HepG2 (cell line): Measurements from ENCODE around the gene PNKP. TPM values are rescaled to one million over a fixed set of nuclear protein-coding genes. Genes with fewer than 3 reads are reported as not detected.

Source experiments
- ARID5B ChIP-seq: IDR thresholded peaks from 2 replicates; pipeline ENCODE4 v1.4.0; 2020; ENCODE audit warnings: mild to moderate bottlenecking, missing genetic modification reagents
- ASH2L ChIP-seq: fragments of 300-600, 200-600 bp; sonication (generic); IDR thresholded peaks from 2 replicates; pipeline ENCODE4 v1.7.0; 2017; ENCODE audit warnings: low read depth, mild to moderate bottlenecking, moderate library complexity, mixed read lengths, low read length; ENCODE audit not compliant: insufficient read length
- ATF6 ChIP-seq: sonication (generic); formaldehyde crosslinking; conservative IDR thresholded peaks from 2 replicates; pipeline ENCODE4 v1.4.0; 2020; ENCODE audit warnings: missing genetic modification reagents
- CBFB ChIP-seq: sonication (generic); formaldehyde crosslinking; IDR thresholded peaks from 2 replicates; pipeline ENCODE4 v1.4.0; 2020; ENCODE audit warnings: missing genetic modification reagents
- CBX1 ChIP-seq: IDR thresholded peaks from one replicate; pipeline ENCODE4 v1.6.1; 2016; ENCODE audit warnings: antibody characterized with exemption, low read depth
- CERS6 ChIP-seq: sonication (generic); formaldehyde crosslinking; IDR thresholded peaks from 2 replicates; pipeline ENCODE4 v1.5.0; 2020; ENCODE audit warnings: missing genetic modification reagents
- ETV5 ChIP-seq: IDR thresholded peaks from 2 replicates; pipeline ENCODE4 v1.6.1; 2018; ENCODE audit warnings: missing biosample characterization, missing genetic modification reagents, inconsistent platforms, borderline replicate concordance
- GLI4 ChIP-seq: sonication (generic); formaldehyde crosslinking; IDR thresholded peaks from 2 replicates; pipeline ENCODE4 v1.5.1; 2020; ENCODE audit warnings: missing genetic modification reagents, mild to moderate bottlenecking, moderate library complexity, borderline replicate concordance
- GPN1 ChIP-seq: sonication (generic); formaldehyde crosslinking; IDR thresholded peaks from 2 replicates; pipeline ENCODE4 v1.5.1; 2020; ENCODE audit warnings: missing genetic modification reagents, borderline replicate concordance
- HCFC1 ChIP-seq: fragments of 150-350 bp; IDR thresholded peaks from 2 replicates; pipeline ENCODE4 v1.6.1; 2014; ENCODE audit warnings: low read depth, low read length
- IKZF1 ChIP-seq: fragments of 450-650 bp; IDR thresholded peaks from 2 replicates; pipeline ENCODE4 v1.7.1; 2016
- IKZF4 ChIP-seq: sonication (generic); formaldehyde crosslinking; IDR thresholded peaks from 2 replicates; pipeline ENCODE4 v1.5.1; 2020; ENCODE audit warnings: borderline replicate concordance, mild to moderate bottlenecking, low read depth, missing genetic modification reagents; ENCODE audit errors: not compliant biosample characterization
- MXI1 ChIP-seq: IDR thresholded peaks from 3 replicates; pipeline ENCODE4 v1.6.1; 2012; ENCODE audit warnings: low read depth, low read length, inconsistent platforms, borderline replicate concordance
- NKX3-1 ChIP-seq: sonication (generic); formaldehyde crosslinking; IDR thresholded peaks from 2 replicates; pipeline ENCODE4 v1.5.0; 2020; ENCODE audit warnings: missing genetic modification reagents
- ONECUT2 ChIP-seq: sonication (generic); formaldehyde crosslinking; IDR thresholded peaks from 2 replicates; pipeline ENCODE4 v1.4.0; 2020; ENCODE audit warnings: missing genetic modification reagents
- RARG ChIP-seq: sonication (generic); formaldehyde crosslinking; IDR thresholded peaks from 2 replicates; pipeline ENCODE4 v1.4.0; 2020; ENCODE audit warnings: low read depth, mild to moderate bottlenecking, missing genetic modification reagents
- SIN3A ChIP-seq: IDR thresholded peaks from 2 replicates; pipeline ENCODE4 v1.6.1; 2011; ENCODE audit warnings: low read depth, mild to moderate bottlenecking, control low read depth, low read length, borderline replicate concordance
- TARDBP ChIP-seq: sonication (generic); formaldehyde crosslinking; IDR thresholded peaks from 2 replicates; pipeline ENCODE4 v1.8.0; 2022; ENCODE audit warnings: mild to moderate bottlenecking, missing genetic modification reagents
- THAP8 ChIP-seq: sonication (generic); formaldehyde crosslinking; IDR thresholded peaks from 2 replicates; pipeline ENCODE4 v1.5.1; 2020; ENCODE audit warnings: missing genetic modification reagents, mild to moderate bottlenecking, borderline replicate concordance
- ZNF362 ChIP-seq: sonication (generic); formaldehyde crosslinking; IDR thresholded peaks from 2 replicates; pipeline ENCODE4 v1.4.0; 2020; ENCODE audit warnings: missing genetic modification reagents, mild to moderate bottlenecking, borderline replicate concordance
- ZNF883 ChIP-seq: sonication (generic); formaldehyde crosslinking; IDR thresholded peaks from 2 replicates; pipeline ENCODE4 v1.5.1; 2020; ENCODE audit warnings: mild to moderate bottlenecking, missing genetic modification reagents; ENCODE audit errors: not compliant biosample characterization
- polyA plus RNA-seq, 8 experiments: library from polyadenylated mRNA; depleted of rRNA in 3 of 8; stranded (reverse) in 7 of 8; unstranded in 1 of 8; fragments of >200 nt; fragmentation: Illumina TruSeq in 4 of 8; extraction: Trizol in 4 of 8; gene quantifications; 2 replicates each; pipeline versions ENCODE4 v1.2.1 to v1.2.3, GENCODE V29; 2011 to 2016; ENCODE audit warnings: low read depth in 4 of 8, missing spikeins in 1 of 8, mixed read lengths in 1 of 8; ENCODE audit not compliant: insufficient read depth in 1 of 8
- total RNA-seq, 5 experiments: library from RNA; depleted of rRNA; stranded (reverse); fragments of >200 nt; fragmentation: Illumina TruSeq; extraction: Trizol; gene quantifications; 2 replicates each; pipeline ENCODE4 v1.2.3, GENCODE V29; 2016; ENCODE audit warnings: low read depth in 1 of 5

PNKP gene
- total and polyA plus RNA-seq, 2 of the 13 experiments (the other 11 are each of a cell fraction or from before 2014, with no cell fraction given) = 12.7 to 27.1 TPM

GRCh38 chr19:49817964-49818648 is 49.3 kb downstream of the PNKP start, which contains the start of gene MED25 (continued):
- TF ChIP-seq ZNF362 (CRISPR knock-in tag) (no peak), IKZF4 (CRISPR knock-in tag) (peak; percentile 25), THAP8 (CRISPR knock-in tag) (no peak), ASH2L (peak; percentile 69), ARID5B (CRISPR knock-in tag) (no peak), GPN1 (CRISPR knock-in tag) (no peak), ETV5 (CRISPR knock-in tag) (no peak), GLI4 (no peak), ZNF883 (CRISPR knock-in tag) (no peak), ATF6 (no peak), SIN3A (0 out of 2 replicates have a peak, but pooled peaks have one; percentile 35), HCFC1 (peak; percentile 70), RARG (CRISPR knock-in tag) (no peak), TARDBP (CRISPR knock-in tag) (0 out of 2 replicates have a peak, but pooled peaks have one; percentile 17), CERS6 (CRISPR knock-in tag) (no peak), CBX1 (no peak), ONECUT2 (CRISPR knock-in tag) (no peak), CBFB (CRISPR knock-in tag) (no peak; the same call in 1 of the 2 replicates), IKZF1 (no peak), NKX3-1 (no peak), MXI1 (peak; percentile 67; the same call in 1 of the 3 replicates)
